H1 (cell line): ENCODE measurements around the gene KCNA2. TPM values are rescaled to one million over a fixed set of nuclear protein-coding genes. Genes with fewer than 3 reads are reported as not detected.

ENCODE experiments used
- CTCF ChIA-PET: fragments of 300-600 bp; sonication (Branson Sonifier 250); formaldehyde crosslinking; loops from one replicate; lab custom pipeline; 2021; ENCODE audit not compliant: partially characterized antibody; lab: Charles Lee
- POLR2A ChIA-PET: fragments of 300-600 bp; sonication (Branson Sonifier 250); formaldehyde crosslinking; loops from one replicate; lab custom pipeline; 2021; ENCODE audit warnings: inconsistent platforms; ENCODE audit not compliant: partially characterized antibody; lab: Charles Lee
- DNase-seq, 2 experiments: peaks; one replicate each; pipeline versions ENCODE4 v3.0.0 to v3.0.0-alpha.2; 2010 to 2022; ENCODE audit warnings: low spot score in 2 of 2, low read depth in 1 of 2, mixed read lengths in 1 of 2
- FAIRE-seq: peaks from 2 replicates; lab custom pipeline; 2011; peaks lifted over from hg19 to GRCh38; lab: Jason Lieb, UNC
- H2AFZ ChIP-seq: 2 replicates; pipeline ENCODE4 v1.8.1; 2012; ENCODE audit warnings: low read length, inconsistent platforms
- H2AK5ac ChIP-seq: 2 replicates; pipeline ENCODE4 v1.6.1; 2013; ENCODE audit warnings: low read depth, low read length
- H2BK120ac ChIP-seq: replicated peaks from 2 replicates; pipeline ENCODE3; 2013; ENCODE audit warnings: low read depth, low read length, inconsistent platforms
- H2BK12ac ChIP-seq: 2 replicates; pipeline ENCODE4 v1.6.1; 2013; ENCODE audit warnings: low read depth, low read length
- H2BK15ac ChIP-seq: 2 replicates; pipeline ENCODE4 v1.6.1; 2013; ENCODE audit warnings: low read length
- H2BK20ac ChIP-seq: 2 replicates; pipeline ENCODE4 v1.6.1; 2013; ENCODE audit warnings: low read length
- H2BK5ac ChIP-seq: 2 replicates; pipeline ENCODE4 v1.6.1; 2013; ENCODE audit warnings: low read depth, low read length
- H3K14ac ChIP-seq: 2 replicates; pipeline ENCODE4 v1.6.1; 2013; ENCODE audit warnings: inconsistent platforms; ENCODE audit not compliant: insufficient read length
- H3K18ac ChIP-seq: 2 replicates; pipeline ENCODE4 v1.6.1; 2013; ENCODE audit warnings: low read length; ENCODE audit errors: extremely low read depth
- H3K23ac ChIP-seq: 2 replicates; pipeline ENCODE4 v1.6.1; 2013; ENCODE audit warnings: inconsistent platforms; ENCODE audit not compliant: insufficient read length
- H3K23me2 ChIP-seq: 2 replicates; pipeline ENCODE4 v1.6.1; 2013; ENCODE audit warnings: low read depth, low read length
- H3K27ac ChIP-seq: 2 replicates; pipeline ENCODE4 v1.6.1; 2011; ENCODE audit warnings: low read depth, low read length, inconsistent platforms
- H3K27me3 ChIP-seq, 4 experiments: replicated peaks in 1 of 4; 1 replicate in 1 of 4; 2 replicates in 3 of 4; pipeline versions ENCODE4 v1.6.1 to v1.8.1; 2011 to 2013; ENCODE audit warnings: low read length in 3 of 4, mild to moderate bottlenecking in 3 of 4, inconsistent platforms in 2 of 4, mixed read lengths in 2 of 4, moderate library complexity in 1 of 4; ENCODE audit not compliant: control insufficient read depth in 3 of 4, insufficient read depth in 3 of 4; ENCODE audit errors: extremely low read depth in 1 of 4
- H3K36me3 ChIP-seq, 4 experiments: 2 replicates each; pipeline versions ENCODE4 v1.6.1 to v1.8.1; 2011 to 2013; ENCODE audit warnings: mild to moderate bottlenecking in 4 of 4, low read length in 3 of 4, moderate library complexity in 2 of 4, control low read depth in 1 of 4, inconsistent platforms in 1 of 4; ENCODE audit not compliant: insufficient read depth in 4 of 4, control insufficient read depth in 2 of 4
- H3K4ac ChIP-seq: replicated peaks from 2 replicates; pipeline ENCODE3; 2013; ENCODE audit warnings: low read length, low read depth, mixed read lengths, inconsistent platforms; ENCODE audit not compliant: insufficient read length
- H3K4me1 ChIP-seq, 4 experiments: replicated peaks in 1 of 4; 1 replicate in 1 of 4; 2 replicates in 3 of 4; pipeline versions ENCODE4 v1.6.1 to v1.8.1; 2011 to 2013; ENCODE audit warnings: low read length in 3 of 4, inconsistent platforms in 2 of 4, mixed read lengths in 1 of 4; ENCODE audit not compliant: insufficient read depth in 4 of 4, control insufficient read depth in 3 of 4
- H3K4me2 ChIP-seq, 2 experiments: 2 replicates each; pipeline versions ENCODE4 v1.6.1 to v1.8.1; 2011 to 2013; ENCODE audit warnings: low read depth in 2 of 2, low read length in 2 of 2, control low read depth in 1 of 2, inconsistent platforms in 1 of 2, mild to moderate bottlenecking in 1 of 2; ENCODE audit not compliant: insufficient read depth in 1 of 2
- H3K4me3 ChIP-seq, 4 experiments: fragments of 200-600, 300-600 bp in 1 of 4; sonication (generic), shearing (Covaris generic), sonication (Bioruptor Twin) in 1 of 4; 2 replicates each; pipeline versions ENCODE4 v1.5.1 to v1.8.1; 2011 to 2016; ENCODE audit warnings: low read length in 4 of 4, low read depth in 3 of 4, control low read depth in 2 of 4, inconsistent platforms in 2 of 4, mild to moderate bottlenecking in 2 of 4, mixed read lengths in 1 of 4, moderate library complexity in 1 of 4; ENCODE audit not compliant: insufficient read depth in 2 of 4; ENCODE audit errors: extremely low read depth in 1 of 4
- H3K56ac ChIP-seq: replicated peaks from 2 replicates; pipeline ENCODE3; 2013; ENCODE audit warnings: low read depth, mild to moderate bottlenecking, mixed read lengths, low read length, inconsistent platforms; ENCODE audit not compliant: insufficient read length
- H3K79me1 ChIP-seq: 2 replicates; pipeline ENCODE4 v1.6.1; 2013; ENCODE audit warnings: low read depth, low read length, control low read depth
- H3K79me2 ChIP-seq, 2 experiments: 2 replicates each; pipeline versions ENCODE4 v1.6.1 to v1.8.1; 2012 to 2013; ENCODE audit warnings: low read length in 2 of 2, mild to moderate bottlenecking in 2 of 2, inconsistent platforms in 1 of 2; ENCODE audit not compliant: insufficient read depth in 2 of 2, control insufficient read depth in 1 of 2
- H3K9ac ChIP-seq, 4 experiments: replicated peaks in 1 of 4; 1 replicate in 1 of 4; 2 replicates in 3 of 4; pipeline versions ENCODE4 v1.6.1 to v1.8.1; 2011 to 2013; ENCODE audit warnings: low read depth in 3 of 4, low read length in 3 of 4, control low read depth in 2 of 4, mild to moderate bottlenecking in 2 of 4, moderate library complexity in 2 of 4, inconsistent platforms in 1 of 4; ENCODE audit errors: extremely low read depth in 1 of 4
- H3K9me3 ChIP-seq, 2 experiments: 2 replicates each; pipeline versions ENCODE4 v1.6.1 to v1.8.1; 2012 to 2013; ENCODE audit warnings: mild to moderate bottlenecking in 2 of 2, moderate library complexity in 2 of 2, control low read depth in 1 of 2, inconsistent platforms in 1 of 2, low read depth in 1 of 2, low read length in 1 of 2, mixed read lengths in 1 of 2; ENCODE audit not compliant: insufficient read depth in 2 of 2
- H4K20me1 ChIP-seq, 2 experiments: replicated peaks in 1 of 2; 2 replicates each; pipeline versions ENCODE3 to v1.8.1; 2011 to 2013; ENCODE audit warnings: inconsistent platforms in 2 of 2, low read length in 2 of 2, mild to moderate bottlenecking in 1 of 2; ENCODE audit not compliant: insufficient read depth in 2 of 2, control insufficient read depth in 1 of 2
- H4K5ac ChIP-seq: 2 replicates; pipeline ENCODE4 v1.6.1; 2013; ENCODE audit warnings: low read length, low read depth, mixed read lengths, inconsistent platforms; ENCODE audit not compliant: insufficient read length
- H4K8ac ChIP-seq: 2 replicates; pipeline ENCODE4 v1.8.0; 2013; ENCODE audit warnings: mild to moderate bottlenecking, moderate library complexity, low read length, inconsistent platforms; ENCODE audit not compliant: insufficient read depth; ENCODE audit errors: extremely low read depth
- H4K91ac ChIP-seq: replicated peaks from 2 replicates; pipeline ENCODE3; 2013; ENCODE audit warnings: low read length, mixed read lengths, inconsistent platforms; ENCODE audit not compliant: insufficient read length
- CEBPB ChIP-seq: IDR thresholded peaks from 2 replicates; pipeline ENCODE4 v1.6.1; 2012; ENCODE audit warnings: low read depth, low read length
- CTBP2 ChIP-seq: IDR thresholded peaks from 2 replicates; pipeline ENCODE4 v1.7.0; 2011; ENCODE audit warnings: borderline replicate concordance, mild to moderate bottlenecking, moderate library complexity, mixed read lengths, low read length; ENCODE audit not compliant: insufficient read depth, insufficient read length
- HDAC2 ChIP-seq, 2 experiments: fragments of 300-600 bp in 1 of 2; sonication (generic) in 1 of 2; IDR thresholded peaks; 2 replicates each; pipeline ENCODE4 v1.6.1; 2011 to 2012; ENCODE audit warnings: low read depth in 2 of 2, low read length in 2 of 2, mild to moderate bottlenecking in 2 of 2, moderate library complexity in 2 of 2, borderline replicate concordance in 1 of 2, inconsistent platforms in 1 of 2
- RAD21 ChIP-seq, 2 experiments: IDR thresholded peaks in 1 of 2; conservative IDR thresholded peaks in 1 of 2; 2 replicates each; pipeline ENCODE4 v1.6.1; 2011; ENCODE audit warnings: low read depth in 2 of 2, low read length in 2 of 2, improper control_type of control experiment in 1 of 2, inconsistent platforms in 1 of 2, mild to moderate bottlenecking in 1 of 2, moderate library complexity in 1 of 2
- SRF ChIP-seq: IDR thresholded peaks from 2 replicates; pipeline ENCODE4 v1.6.1; 2011; ENCODE audit warnings: mild to moderate bottlenecking, low read depth, low read length, moderate library complexity
- WGBS, 2 experiments: shearing (Covaris generic) in 1 of 2; methylation state at CpG; one replicate each; pipeline versions ENCODE4 v1.1.6 to v1.1.7; 2013 to 2015; ENCODE audit warnings: low lambda C conversion rate in 2 of 2, mixed read lengths in 2 of 2, inconsistent platforms in 1 of 2, low coverage in 1 of 2, missing lambda C conversion rate in 1 of 2; ENCODE audit not compliant: insufficient replicate concordance in 2 of 2, insufficient coverage in 1 of 2, insufficient read length in 1 of 2; ENCODE audit errors: extremely low coverage in 1 of 2, missing lambda C conversion rate in 1 of 2; 5-methylcytosine and 5-hydroxymethylcytosine counted together
- polyA plus RNA-seq, 7 experiments: library from polyadenylated mRNA; depleted of rRNA in 3 of 7; stranded (reverse) in 5 of 7; unstranded in 2 of 7; fragments of >200 nt in 5 of 7; fragments of 200-250 nt in 2 of 7; gene quantifications; 1 replicate in 5 of 7; 2 replicates in 1 of 7; 4 replicates in 1 of 7; pipeline versions ENCODE4 v1.2.1 to v1.2.3, GENCODE V29; 2011 to 2013; ENCODE audit warnings: missing spikeins in 2 of 7, mixed read lengths in 2 of 7
- total RNA-seq: library from RNA; stranded (reverse); fragmentation: NEBNext Ultra II Directional; extraction: Animal tissue kit (Norgen Biotek cat#: 25700); gene quantifications from 2 replicates; pipeline ENCODE4 v1.2.1, GENCODE V29; 2021
- TF ChIP-seq, protein P1 (sequence below), 3 experiments: IDR thresholded peaks; 1 replicate in 2 of 3; 2 replicates in 1 of 3; pipeline versions ENCODE4 v1.5.1 to v1.6.1; 2011; ENCODE audit warnings: low read length in 3 of 3, mild to moderate bottlenecking in 3 of 3, inconsistent platforms in 2 of 3, low read depth in 1 of 3, moderate library complexity in 1 of 3; ENCODE audit not compliant: insufficient read depth in 1 of 3; ENCODE audit errors: control extremely low read depth in 1 of 3

Gene KCNA2
- total and polyA plus RNA-seq, 2 of the 8 experiments (the other 6 are each of a cell fraction or from before 2014, with no cell fraction given): 0.26 to 0.78 TPM

- Histone ChIP-seq H3K4me3 (no peak overlapping the region), H3K27ac (no peak overlapping the region), H3K9me3 (no peaks in the 10 kb centered on the region), H2BK5ac (no peak overlapping the region), H3K36me3 (no peaks in the 10 kb centered on the region), H3K4me2 (no peak overlapping the region; a peak in 1 of 4 replicates), H3K79me2 (no peaks in the 10 kb centered on the region), H2BK20ac (no peak overlapping the region), H4K8ac (no peak overlapping the region), H3K79me1 (no peaks in the 10 kb centered on the region), H3K9ac (no peak overlapping the region), H2BK15ac (no peak overlapping the region), H3K4me1 (peaks cover 0 to 2% (median 0%) of the 10 kb centered on the region in 4 experiments; a peak in 4 of 7 replicates), H2AK5ac (no peak overlapping the region), H3K23me2 (0 out of 2 replicates have a peak, but pooled peaks cover 2% of the 10 kb centered on the region), H3K18ac (no peak overlapping the region), H3K56ac (no peak overlapping the region), H3K23ac (no peak overlapping the region), H2BK12ac (no peak overlapping the region), H2AFZ (peak overlapping the region; percentile 84), H3K14ac (no peak overlapping the region), H4K20me1 (no peaks in the 10 kb centered on the region), H3K27me3 (peaks cover 0 to 17% (median 14%) of the 10 kb centered on the region in 4 experiments; a peak in 6 of 7 replicates), H4K5ac (no peak overlapping the region), H3K4ac (no peak overlapping the region), H2BK120ac (no peak overlapping the region), H4K91ac (no peak overlapping the region)
- peak; percentile 96 to 97 for TF ChIP-seq RAD21 (IDR thresholded peaks at IDR 0.05 in 1 of 2, conservative IDR thresholded peaks at IDR 0.05 in 1 of 2; ENCODE audit: low read depth in 2 of 2, low read length in 2 of 2)
- no peak for TF ChIP-seq CTBP2
- TF ChIP-seq SRF: no peak
- TF ChIP-seq HDAC2 (IDR thresholded peaks at IDR 0.05; ENCODE audit: borderline replicate concordance in 1 of 2, low read depth in 2 of 2, low read length in 2 of 2): no peak
- TF ChIP-seq, protein P1, sequence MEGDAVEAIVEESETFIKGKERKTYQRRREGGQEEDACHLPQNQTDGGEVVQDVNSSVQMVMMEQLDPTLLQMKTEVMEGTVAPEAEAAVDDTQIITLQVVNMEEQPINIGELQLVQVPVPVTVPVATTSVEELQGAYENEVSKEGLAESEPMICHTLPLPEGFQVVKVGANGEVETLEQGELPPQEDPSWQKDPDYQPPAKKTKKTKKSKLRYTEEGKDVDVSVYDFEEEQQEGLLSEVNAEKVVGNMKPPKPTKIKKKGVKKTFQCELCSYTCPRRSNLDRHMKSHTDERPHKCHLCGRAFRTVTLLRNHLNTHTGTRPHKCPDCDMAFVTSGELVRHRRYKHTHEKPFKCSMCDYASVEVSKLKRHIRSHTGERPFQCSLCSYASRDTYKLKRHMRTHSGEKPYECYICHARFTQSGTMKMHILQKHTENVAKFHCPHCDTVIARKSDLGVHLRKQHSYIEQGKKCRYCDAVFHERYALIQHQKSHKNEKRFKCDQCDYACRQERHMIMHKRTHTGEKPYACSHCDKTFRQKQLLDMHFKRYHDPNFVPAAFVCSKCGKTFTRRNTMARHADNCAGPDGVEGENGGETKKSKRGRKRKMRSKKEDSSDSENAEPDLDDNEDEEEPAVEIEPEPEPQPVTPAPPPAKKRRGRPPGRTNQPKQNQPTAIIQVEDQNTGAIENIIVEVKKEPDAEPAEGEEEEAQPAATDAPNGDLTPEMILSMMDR (IDR thresholded peaks at IDR 0.05; ENCODE audit: control extremely low read depth in 1 of 3, insufficient read depth in 1 of 3, low read depth in 1 of 3, low read length in 3 of 3): peak; percentile 85 to 94 (median 89)
- no peak for TF ChIP-seq CEBPB
- FAIRE-seq (peak; percentile 65), DNase-seq (peak in 1 of 2 experiments; percentile 77)
- POLR2A ChIA-PET: no interaction called here
- CTCF ChIA-PET: interaction anchor here (0.8 to 10.5 kb wide), 15 partner anchors 10 to 168 kb away, joined by 3 to 189 read pairs (median 5); no protein-coding TSS in a partner anchor
- WGBS, 2 experiments: 50% methylated on average over 6 of the region's 9 CpGs; no CpG with 5 or more reads in 1 of the 2 experiments
These were observed 9.5 kb upstream of the KCNA2 start for GRCh38 chr1:110615548-110616130.
